HG03095 (cell line): ENCODE measurements around the gene PWP1.

Source experiments
- ATAC-seq: cut with Tn5 transposase; IDR thresholded peaks from one replicate; pipeline ENCODE4 v1.9.1; 2021; ENCODE audit warnings: moderate library complexity; ENCODE audit not compliant: unreplicated experiment

PWP1 gene

DNA sequence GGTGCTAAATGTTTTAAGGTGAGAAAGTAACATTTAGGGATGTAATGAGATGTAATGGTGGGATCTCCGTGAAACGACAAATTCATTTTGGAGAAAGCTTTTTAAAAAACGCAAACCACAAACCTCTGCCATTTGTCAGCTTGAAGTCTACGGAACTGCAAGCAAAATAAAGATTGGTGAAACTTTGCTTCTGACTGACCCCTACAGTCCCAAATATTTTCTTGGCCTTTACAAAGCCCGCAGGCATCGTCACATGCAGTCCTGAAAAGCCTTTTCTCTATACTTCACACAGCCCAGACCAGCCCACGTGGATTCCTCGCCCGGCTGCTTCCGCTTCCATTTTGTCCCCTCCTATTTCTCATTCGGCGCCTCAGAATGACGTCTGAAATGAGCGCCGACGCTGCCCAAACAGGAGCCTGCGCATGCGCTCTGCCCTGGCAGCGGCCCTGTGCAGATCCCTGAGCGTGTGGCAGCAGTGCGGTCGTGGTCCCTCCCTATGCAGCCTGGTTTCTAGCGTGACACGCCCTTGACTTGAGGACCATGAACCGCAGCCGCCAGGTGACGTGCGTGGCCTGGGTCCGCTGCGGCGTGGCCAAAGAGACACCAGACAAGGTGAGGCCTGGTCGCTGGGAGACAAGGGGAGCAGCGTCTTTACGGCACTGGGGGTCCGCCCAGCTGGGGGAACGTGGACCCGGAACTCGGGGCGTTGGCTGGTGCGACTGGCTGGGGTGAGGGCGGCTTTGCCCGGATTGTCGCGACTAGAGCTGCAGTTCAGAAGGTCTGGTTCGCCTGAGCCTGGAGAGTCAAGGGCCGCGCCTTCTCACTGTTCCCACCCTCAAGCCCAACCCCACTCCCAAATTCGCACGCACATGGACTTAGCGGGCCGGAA is at the start of gene PWP1:
TSS of gene PWP1 (plus strand) at position 440 of the 889 bp plus-strand sequence. CDS start at position 541, 101 bp downstream.
- peak; percentile 75 for ATAC-seq

DNA sequence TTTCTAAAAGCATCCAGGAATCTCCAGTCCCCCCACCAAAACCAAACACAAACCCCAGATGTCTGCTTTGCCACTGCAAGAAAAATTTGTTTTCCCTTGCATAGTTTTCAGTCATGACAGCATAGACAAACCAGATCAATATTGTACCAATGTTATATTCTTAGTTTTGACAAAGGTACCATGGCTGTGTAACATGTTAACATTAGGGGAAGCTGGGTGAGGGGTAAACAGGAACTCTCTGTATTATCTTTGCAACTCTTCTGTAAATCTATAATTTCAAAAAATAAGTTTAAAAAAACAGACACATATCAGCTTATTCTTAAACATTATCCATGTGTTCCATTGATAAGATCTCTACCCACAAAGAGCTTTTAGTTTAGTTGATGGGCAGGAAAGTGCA is 44.4 kb upstream of the PWP1 start:
- ATAC-seq, result no peak

DNA sequence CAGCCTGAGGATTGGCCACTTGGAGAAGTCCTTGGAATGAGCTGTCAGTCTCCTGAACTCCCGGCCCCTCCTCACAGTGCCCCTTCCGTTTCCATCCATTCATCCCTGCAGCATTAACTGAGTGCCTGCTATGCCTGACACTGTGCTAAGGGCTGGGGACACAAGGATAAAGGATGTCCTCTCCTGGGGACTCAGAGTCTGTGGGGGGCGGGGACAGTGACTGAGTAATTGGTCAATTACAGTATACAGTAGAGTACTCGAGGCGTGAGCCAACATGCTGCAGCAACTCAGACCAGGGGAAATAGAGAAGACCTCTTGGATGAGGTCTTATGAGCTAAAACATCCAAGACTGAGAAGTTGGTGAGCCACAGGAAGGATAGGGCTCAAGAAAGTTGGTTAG is 43.4 kb upstream of the PWP1 start:
- ATAC-seq, result no peak

DNA sequence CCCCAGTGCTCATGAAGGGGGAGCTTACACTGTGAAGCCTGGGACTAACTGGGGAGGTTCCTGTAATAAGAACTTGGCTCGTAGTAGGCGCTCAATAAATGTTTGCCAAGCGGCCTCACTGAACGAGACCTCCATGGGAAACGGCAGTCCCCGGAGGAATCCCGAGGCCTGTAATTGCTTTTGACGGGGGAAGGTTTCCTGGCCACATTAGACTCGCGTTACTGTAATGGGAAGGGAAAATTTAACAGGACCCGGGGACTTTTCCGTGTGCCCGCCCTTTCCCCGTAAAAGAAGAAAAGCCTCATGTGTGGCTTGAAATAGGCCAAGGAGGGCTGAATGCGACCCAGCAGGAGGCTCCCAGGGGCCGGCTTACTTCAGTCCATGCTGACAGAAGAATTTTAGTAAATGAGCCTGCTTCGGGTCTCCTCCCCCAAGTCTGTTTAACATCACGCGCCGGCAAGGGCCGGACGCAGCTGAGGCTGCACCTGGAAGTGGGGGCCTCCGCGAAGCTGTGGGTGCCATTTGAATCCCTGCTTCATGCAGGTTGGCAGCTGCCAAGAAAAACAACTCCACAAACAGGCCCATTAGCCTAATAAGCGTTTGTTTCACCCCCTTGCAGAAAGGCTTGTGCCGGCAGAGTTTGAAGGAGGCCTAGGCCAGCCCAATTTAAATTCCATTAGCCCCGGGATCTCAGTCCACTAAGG is 39.8 kb upstream of the PWP1 start:
- ATAC-seq, result no peak

DNA sequence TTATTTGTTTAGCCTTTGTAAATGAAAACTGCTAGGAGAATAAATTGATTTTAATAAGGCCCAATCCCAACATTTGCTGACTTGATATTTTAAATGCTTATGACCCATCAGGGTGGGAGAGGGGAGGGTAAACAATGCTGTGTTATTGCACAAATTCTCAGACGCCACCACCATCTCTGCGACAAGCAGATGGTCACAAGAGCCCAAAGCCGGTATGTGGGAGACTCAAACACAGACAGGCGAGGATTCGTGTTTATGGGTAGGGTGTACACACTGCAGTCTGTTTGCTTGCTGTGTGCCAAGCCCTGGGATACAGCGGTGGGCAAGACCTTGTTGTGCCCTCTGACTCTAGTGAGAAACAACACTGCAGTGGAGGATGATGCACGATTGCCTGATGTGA is 39.2 kb upstream of the PWP1 start:
- no peak for ATAC-seq

DNA sequence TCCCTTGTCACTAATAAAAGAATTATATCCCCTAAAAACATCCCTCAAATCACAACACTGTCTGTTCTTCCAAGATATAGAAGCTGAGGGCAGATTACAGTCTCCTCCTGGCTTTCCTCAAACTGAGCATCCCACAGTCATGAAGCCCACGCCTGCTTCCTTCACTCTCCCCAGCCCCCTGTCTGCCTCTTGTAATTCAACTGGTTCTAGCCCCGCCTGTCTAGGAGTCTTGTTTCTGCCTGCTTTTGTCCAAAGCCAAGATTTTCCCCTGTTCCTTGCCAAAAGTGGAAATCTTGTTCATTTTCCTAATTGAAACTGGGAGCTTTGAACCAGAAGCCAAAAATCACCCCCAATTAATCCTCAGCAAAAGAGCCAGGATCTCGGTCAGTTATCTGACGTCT is 35.9 kb upstream of the PWP1 start:
- no peak for ATAC-seq

DNA sequence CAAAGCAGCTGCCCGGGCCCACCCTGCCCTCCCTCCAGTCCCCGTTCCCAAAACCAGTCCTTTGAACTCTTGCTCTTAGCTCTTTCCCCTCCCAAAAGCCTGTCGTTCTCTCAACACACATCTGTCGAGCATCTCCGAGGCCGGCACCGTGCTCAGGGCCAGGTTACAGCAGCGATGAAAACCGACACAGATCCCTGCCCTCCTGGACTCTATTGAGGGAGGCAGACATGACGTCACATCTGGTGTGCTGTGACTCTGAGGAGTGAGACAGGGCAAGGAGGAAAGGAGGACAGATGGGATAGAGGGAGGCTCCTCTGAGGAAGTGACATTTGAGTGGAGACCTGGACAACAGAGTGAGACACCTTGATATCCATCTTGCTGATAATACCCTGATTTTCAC is 34.6 kb upstream of the PWP1 start:
- no peak for ATAC-seq

DNA sequence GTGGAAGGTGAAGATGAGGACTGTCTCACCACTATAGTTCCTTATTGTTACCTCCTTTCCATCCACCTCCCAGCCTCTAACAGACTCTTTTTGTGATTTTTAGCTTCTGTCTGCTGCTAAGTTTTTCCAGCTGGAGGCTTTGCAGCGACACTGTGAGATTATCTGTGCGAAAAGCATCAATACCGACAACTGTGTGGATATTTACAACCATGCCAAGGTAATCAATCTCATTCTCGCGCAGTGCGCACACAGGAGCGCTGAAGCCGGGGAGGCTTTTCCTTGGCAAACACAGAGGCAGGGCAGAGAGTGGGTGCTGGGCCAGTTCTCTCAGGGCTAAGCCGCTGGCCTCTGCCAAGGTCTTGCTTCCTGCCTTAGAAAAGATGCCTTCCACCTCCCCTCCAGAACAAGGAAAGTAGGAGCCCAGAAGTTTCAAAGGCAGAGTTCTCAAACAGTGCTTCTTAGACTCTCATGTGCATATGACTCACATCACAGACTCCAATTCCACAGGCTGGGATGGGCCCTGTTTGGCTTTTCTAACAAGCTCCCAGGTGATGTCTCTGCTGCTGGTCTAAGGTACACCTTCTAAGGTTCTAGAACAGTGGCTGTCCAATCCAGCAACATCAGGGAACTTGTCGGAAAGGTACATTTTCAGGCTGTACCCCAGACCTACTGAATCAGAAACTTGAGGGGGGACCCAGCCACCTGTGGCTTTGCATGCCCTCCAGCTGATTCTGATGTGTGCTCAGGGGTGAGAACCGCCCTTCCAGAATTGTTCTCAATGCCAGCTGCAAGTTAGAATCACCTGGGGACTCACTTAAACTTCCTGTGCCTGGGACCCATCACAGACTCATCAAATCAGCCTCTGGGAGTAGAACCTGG is 33.8 kb upstream of the PWP1 start:
- ATAC-seq, result no peak

DNA sequence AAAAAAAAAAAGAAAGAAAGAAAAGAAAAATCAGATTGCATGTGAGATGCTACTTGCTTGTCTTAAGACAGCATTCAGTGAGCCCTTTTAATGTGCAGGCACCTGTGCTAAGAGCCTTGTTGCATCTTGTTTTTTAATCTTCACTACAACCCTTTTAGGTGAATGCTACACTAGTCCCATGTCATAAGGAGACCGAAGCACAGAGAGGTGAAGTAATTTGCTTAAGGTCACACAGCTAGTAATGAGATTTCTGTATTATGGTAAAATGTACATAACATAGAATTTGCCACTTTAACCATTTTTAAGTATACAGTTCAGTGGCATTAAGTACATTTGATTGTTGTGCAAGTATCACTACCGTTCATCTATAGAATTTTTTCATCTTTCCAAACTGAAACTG is 32.1 kb upstream of the PWP1 start:
- ATAC-seq, result no peak

DNA sequence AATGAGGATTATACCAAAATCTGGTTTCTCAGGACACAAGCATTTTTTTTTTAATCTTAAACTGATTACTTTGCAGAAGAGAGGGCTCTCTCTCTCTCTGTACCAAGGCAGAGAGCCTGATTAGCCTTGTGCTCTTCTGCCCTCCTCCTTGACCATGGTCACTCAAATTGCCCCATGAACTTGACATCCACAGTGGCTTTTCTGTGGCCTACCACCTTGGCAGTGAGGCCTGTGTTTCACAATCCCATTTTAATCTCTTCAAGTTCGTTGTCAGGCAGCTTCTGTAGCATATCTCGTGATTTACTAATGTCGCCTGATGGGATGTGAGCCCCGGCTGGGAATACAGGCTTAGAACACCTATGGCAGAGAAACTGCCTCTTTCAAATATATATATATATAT is 30.7 kb upstream of the PWP1 start:
- no peak for ATAC-seq

DNA sequence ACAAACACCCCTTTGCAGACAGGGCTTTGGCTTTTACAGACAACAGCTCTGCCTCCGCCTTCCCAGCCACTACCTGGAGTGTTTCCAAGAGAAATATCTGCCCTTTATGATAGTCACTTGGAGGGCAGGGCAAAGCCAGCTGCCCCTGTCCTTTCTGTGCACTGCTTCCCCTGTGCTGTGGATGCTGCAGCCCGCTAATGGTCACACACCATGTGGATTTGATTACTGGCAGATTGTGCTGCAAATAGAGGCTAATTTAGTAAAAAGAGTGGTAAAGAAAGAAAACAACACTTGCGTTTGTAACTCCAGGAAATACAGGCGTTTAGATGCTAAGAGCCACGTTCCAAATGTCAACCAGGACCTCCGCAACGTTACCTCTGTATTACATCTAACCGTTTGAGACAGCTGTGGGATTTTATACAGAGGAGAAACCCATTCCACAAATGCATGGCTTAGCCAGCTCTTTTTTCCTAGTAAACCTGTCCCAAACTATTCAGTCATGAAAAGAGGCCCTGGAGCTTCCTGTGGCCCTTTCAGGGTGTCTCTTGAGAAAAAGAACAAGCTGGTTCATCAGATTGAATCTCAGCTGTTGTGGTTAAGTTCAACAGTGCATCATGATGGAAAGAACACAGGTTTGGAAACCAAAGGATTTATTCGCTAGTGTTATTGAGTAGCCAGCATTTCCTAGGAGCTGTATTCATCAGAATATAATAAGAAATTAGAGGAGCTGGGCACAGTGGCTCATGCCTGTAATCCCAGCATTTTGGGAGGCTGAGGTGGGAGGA is 30.1 kb upstream of the PWP1 start:
- no peak for ATAC-seq

DNA sequence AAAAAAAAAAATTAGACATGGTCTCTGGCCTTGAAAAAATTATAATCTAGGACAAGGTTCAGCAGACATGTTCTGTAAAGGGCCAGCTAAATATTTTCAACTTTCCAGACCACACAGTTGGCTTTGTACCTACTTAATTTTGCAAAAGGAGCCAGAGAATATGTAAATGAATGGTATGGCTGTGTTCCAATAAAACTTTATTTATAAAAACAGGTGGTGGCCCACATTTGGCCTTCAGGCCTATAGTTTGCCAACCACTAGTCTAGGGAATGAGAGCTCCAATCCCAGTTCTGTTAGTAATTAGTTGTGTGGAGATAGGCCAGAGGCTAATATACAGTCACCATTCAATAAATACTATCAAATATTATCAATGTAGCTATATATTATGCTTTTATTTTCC is 29.3 kb upstream of the PWP1 start:
- ATAC-seq, result no peak

DNA sequence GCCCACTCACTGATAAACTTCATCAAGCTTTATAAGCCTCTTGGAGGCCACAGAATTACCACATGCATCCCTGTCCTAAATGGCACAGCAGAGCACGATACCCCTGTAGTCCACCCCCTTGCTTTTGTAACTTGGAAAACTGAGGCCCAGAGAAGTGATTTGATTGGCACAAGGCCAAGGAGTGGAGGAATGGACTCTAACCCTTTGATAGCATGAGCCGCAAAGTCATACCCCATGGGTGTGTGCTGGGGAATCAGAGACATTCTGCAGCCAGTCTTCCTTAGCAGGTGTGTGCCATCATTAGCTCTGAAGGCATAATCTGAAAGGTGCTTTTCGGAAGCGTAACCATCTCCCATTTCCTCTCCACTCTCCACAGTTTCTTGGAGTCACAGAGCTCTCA is 28.5 kb upstream of the PWP1 start:
- ATAC-seq, result no peak

DNA sequence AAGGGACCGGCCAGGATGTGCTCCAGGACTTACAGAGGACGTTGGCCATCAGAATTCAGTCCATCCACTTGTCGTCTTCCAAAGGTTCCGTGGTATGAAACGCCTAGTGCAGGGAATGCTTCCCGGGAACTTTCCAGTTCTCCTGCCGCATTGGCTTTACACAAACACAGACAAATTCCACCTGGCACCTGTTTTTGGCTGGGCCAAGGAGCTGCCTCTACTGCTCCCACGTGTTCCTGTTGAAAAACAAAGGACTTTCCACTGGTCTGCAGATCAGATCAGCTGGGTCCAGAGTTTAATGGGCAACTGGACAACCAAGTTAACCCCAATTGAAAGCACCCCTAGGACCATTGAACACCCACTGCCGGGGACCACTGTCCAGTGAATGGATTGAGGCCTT is 28.0 kb upstream of the PWP1 start:
- ATAC-seq, result no peak

DNA sequence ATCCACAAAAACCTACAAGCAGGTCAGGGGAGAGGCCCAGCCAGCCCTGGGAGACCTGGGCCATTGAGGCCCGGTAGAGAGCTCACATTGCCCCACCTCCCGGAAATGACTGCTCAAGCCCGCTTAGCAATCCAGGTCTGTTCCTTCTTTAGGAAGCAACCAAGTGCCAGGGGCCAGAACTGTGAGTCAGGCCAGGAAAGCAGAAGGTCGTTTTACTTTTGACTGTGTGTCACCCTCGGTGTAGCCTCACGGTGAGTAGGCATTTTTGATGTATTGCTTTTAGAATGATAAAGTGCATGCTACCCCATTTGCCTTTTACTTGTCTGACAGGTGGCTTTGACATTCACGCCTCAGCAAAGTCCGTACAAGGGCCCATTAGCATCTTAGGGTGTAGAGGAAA is 25.4 kb upstream of the PWP1 start:
- no peak for ATAC-seq

DNA sequence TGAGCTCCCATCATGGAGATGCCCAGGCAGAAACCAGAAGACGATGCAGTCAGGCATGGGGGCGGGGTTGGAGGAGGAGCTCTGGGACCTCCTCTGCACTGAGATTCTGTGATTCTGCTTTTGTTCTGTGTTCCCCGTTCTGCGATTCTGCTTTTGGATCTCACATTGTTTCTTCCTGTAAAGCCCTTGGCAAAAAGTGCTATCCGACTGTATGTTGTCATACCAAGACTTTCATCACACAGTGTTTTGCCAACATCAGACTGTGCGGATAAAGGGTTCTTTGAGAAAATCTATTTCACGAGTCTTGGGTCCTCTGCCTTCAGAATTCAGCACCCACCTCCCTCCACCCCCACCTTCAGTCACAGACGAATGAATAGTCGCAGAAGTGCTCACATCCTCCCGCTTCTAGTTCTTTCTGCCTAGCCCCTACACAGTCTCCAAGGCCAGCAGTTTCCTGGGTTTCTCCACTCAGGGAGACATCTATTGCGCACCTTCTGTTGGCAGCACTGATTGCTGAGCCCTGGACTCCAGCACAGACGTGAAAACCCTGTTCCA is 24.7 kb upstream of the PWP1 start:
- no peak for ATAC-seq

DNA sequence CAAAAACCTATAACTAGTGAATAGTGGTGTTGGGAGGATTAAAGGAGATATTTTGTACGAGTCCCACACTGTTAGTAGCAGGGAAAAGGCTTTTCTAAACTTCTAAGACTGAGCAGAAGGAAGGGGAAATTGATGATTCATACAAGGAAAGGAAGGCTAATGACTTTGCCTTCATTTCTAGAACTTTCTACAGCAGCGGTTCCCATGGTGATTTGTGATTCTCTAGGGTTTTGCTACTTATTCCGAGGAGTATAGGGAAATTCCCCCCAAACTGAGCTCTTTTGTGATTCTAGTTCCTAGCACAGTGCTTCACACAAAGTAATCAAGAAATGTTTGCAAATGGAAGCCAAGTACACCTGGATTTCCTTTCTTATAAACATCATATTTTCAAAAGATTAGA is 23.8 kb upstream of the PWP1 start:
- ATAC-seq, result peak; percentile 57

DNA sequence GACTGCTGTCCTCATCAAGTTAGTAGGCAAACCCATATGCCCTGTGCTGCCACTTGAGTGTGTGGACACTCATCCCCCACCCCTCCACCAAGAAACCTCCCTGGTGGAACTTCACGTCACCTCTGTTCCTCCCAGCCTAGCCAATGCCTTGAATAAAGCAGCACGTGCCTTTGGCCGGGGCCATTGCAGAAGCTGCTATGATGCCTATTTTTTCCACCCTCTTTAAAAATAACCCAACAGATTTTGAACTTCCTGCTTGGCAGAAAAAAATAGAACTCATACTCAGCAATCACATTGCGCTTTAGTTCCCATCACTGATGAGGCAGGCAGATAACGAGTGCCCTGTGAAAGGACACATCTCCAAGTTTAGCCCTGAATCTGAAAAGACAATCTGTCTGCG is 23.1 kb upstream of the PWP1 start:
- ATAC-seq, result no peak

DNA sequence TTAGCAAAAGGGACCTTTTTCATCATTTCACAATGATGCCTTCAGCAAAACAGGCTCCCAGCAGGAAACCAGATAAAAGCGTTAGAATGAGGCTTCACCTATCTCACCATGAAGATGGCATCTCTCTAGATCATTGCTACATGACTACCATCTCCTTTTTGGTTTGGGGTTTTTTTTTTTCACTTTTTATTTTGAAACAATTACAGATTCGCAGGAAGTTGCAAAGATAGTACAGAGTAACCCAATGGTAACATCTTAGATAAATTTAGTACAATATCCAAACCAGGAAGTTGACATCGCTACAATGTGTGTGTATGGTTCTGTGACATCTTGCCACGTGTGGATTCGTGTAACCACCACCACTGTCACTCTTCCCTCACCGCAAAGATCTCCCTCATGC is 22.3 kb upstream of the PWP1 start:
- ATAC-seq, result no peak

DNA sequence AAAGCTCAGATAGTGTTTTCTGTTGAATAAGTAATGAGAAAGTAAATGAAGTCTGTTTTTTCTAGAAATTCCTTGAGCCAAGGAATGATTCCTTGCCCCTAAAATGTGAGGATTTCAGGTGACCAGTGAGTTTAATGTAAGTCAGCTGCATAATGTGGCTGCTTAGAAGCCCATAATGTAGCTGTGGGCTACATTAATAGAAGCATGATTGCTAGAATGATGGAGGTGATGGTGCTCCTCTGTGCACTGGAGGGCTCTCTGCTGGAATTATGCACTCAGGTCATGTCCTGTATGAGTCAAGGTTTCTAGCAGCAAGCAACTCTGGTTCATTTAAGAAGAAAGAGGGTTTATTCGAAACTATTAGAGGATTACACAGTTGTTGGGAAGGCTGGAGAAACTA is 19.6 kb upstream of the PWP1 start:
- no peak for ATAC-seq
